Femur (tissue), 1 donor: ENCODE measurements around the gene TRIOBP.

Source experiments
- DNase-seq: peaks from one replicate; pipeline ENCODE4 v3.0.0-alpha.2; 2017

Gene TRIOBP

GRCh38 chr22:37808294-37808657 lies 111.4 kb downstream of the TRIOBP start:
- DNase-seq: no peak

DNA sequence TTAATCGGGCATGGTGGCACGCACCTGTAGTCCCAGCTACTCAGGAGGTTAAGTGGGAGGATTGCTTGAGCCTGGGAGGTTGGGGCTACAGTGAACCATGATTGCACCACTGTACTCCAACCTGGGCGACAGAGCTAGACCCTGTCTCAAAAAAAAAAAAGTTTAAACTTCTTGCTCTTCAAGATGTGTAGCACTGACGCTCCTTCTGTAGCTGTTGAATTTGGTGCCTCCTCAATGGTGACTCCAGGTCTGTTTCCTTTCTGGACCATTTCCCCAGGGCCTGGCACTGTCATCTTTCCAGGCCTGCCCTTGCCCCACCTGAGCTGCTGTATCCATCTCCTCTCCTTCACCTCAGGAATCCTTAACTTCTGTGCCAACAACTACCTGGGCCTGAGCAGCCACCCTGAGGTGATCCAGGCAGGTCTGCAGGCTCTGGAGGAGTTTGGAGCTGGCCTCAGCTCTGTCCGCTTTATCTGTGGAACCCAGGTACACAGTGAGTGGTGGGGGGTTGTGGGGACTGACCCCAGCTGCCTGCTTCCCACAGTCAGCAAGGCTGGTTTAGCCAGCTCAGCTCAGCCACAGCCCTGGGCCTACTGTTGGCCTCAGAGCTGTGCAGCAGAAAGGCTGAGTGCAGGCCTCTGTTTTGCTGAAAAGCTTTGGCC lies 113.0 kb downstream of the TRIOBP start:
- no peak for DNase-seq

GRCh38 chr22:37811867-37812266 lies 115.0 kb downstream of the TRIOBP start:
- no peak for DNase-seq

DNA sequence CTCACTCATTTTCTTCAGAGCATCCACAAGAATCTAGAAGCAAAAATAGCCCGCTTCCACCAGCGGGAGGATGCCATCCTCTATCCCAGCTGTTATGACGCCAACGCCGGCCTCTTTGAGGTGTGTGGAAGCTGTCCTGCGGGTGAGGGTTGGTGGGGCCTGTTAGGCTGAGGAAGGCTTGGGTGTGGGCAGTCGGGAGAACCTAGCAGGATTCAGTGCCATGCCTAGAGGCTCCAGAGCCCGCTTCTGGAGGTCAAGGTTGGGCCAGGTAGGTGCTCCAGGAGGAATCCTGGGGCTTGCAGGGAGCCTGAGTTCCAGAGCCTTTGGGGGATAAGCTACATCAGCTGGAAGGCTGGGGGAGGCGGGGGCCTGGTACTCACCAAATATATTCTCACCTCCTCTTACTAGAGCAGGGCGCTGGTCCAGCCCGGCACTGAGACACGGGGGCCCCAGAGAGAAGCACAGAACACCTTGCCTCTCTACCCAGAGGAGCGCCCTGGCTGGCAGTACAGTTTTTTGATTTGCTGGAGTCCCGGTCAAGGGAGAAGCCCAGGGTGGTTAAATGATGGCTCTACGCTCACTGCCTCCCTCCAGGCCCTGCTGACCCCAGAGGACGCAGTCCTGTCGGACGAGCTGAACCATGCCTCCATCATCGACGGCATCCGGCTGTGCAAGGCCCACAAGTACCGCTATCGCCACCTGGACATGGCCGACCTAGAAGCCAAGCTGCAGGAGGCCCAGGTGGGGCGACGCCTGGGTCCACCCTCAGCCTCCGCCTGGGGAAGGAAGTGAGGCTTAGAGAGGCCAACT lies 116.2 kb downstream of the TRIOBP start:
- no peak for DNase-seq

GRCh38 chr22:37815593-37815992 lies 118.7 kb downstream of the TRIOBP start:
- no peak for DNase-seq

DNA sequence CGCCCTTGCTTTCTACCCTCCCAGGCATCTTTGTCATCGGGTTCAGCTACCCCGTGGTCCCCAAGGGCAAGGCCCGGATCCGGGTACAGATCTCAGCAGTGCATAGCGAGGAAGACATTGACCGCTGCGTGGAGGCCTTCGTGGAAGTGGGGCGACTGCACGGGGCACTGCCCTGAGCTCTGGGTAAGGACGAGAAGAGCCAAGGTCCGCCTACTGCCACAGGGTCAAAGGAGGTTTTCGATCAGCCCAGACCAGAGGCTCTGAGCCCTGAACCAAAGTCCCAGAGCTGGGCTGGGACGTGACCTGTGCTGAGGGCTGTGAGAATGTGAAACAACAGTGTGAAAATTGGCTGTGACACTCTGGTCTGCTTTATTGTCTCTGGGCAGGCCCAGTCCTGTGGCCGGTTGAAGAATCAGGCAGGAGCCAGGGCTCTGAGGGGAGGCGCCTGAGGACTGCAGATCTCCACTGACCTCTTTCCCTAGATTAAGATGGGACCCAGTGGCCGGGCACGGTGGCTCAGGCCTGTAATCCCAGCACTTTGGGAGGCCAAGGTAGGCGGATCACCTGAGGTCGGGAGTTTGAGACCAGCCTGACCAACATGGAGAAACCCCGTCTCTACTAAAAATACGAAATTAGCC lies 119.8 kb downstream of the TRIOBP start:
- DNase-seq: no peak

- DNase-seq: peak; percentile 90
These were observed 121.0 kb downstream of the TRIOBP start for GRCh38 chr22:37817705-37818408.

DNA sequence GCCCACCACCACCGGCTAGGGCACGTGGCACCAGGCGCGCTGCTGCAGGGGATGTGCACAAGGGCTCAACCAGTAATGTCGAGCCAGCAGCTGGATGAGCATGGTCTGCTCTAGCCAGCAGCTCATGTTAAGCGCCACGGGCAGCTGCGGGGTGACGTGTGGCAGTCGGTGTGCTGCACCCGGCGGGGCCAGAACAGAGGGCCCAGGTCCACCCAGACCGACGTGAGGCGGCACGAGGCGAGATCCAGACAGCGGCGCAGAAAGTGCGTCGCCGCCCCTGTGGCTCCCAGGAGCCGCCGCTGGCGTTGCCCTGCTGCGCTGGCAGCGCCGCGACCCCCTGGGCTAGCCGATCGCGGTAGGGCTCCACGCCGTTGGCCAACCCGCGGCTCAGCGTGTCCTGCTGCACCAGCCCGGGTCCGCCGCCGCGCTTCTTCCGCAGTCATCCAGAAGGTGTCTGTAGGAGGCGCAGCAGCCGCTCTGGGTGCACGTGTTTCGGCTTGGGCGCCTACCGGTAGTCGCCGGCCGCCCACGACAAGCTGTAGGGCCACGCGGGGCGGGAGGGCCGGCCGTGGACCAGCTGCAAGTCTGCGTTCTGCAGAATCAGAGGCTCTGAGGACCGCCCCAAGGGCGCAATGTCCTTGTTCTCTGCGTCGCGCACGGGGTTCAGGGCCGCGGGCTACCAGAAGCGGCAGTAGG lies 121.7 kb downstream of the TRIOBP start:
- DNase-seq: peak; percentile 63

DNA sequence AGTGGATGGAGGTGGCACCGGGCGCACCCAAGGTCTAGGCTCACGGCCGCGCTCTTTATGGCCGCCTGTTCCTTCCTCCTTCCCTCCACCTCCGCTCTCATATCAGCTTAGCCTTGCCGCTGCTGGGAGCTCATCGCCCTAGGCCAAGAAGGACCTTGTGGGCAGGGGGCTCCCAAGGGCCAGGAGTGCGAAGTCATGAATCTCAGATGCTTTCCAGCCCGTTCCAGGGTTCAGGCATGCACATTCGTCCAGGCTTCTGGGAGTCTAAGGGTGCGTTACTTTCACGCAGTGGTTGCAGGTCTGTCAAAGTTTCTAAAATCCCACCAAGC lies 122.2 kb downstream of the TRIOBP start:
- no peak for DNase-seq

- no peak for DNase-seq
These were observed 123.5 kb downstream of the TRIOBP start for GRCh38 chr22:37820350-37820749.

GRCh38 chr22:37822079-37822833 lies 125.4 kb downstream of the TRIOBP start:
- no peak for DNase-seq

GRCh38 chr22:37823134-37823985 lies 126.5 kb downstream of the TRIOBP start, which contains the start of gene GALR3:
TSS of gene GALR3 (plus strand) at chr22:37823382. CDS start at chr22:37823407, 25 bp downstream.
- DNase-seq: no peak

DNA sequence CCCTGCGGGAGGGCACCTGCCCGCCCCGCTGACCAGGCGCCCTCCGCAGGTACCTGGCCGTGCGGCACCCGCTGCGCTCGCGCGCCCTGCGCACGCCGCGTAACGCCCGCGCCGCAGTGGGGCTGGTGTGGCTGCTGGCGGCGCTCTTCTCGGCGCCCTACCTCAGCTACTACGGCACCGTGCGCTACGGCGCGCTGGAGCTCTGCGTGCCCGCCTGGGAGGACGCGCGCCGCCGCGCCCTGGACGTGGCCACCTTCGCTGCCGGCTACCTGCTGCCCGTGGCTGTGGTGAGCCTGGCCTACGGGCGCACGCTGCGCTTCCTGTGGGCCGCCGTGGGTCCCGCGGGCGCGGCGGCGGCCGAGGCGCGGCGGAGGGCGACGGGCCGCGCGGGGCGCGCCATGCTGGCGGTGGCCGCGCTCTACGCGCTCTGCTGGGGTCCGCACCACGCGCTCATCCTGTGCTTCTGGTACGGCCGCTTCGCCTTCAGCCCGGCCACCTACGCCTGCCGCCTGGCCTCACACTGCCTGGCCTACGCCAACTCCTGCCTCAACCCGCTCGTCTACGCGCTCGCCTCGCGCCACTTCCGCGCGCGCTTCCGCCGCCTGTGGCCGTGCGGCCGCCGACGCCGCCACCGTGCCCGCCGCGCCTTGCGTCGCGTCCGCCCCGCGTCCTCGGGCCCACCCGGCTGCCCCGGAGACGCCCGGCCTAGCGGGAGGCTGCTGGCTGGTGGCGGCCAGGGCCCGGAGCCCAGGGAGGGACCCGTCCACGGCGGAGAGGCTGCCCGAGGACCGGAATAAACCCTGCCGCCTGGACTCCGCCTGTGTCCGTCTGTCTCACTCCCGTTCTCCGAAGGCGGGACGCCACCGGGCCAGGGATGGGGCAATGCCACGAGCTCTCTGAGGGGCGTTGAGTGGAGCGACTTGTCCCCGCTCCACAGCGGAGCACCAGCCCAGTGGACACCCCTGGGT lies 128.1 kb downstream of the TRIOBP start:
- DNase-seq: no peak
